Left kidney (tissue), 2 donors: ENCODE data around the gene WARS2. TPM values are rescaled to one million over a fixed set of nuclear protein-coding genes. Genes with fewer than 3 reads are reported as not detected.

Source experiments
- DNase-seq: peaks from one replicate; pipeline ENCODE4 v3.0.0-alpha.2; 2013
- polyA plus RNA-seq: library from polyadenylated mRNA; unstranded; fragments of 120-200 nt; gene quantifications from one replicate; pipeline ENCODE4 v1.2.1, GENCODE V29; 2013; ENCODE audit not compliant: insufficient read length

The WARS2 gene
- polyA plus RNA-seq, 1 donor: 27.7 TPM

- no peak for DNase-seq
Measured at GRCh38 chr1:119026956-119027355, 113.5 kb downstream of the WARS2 start.

DNA sequence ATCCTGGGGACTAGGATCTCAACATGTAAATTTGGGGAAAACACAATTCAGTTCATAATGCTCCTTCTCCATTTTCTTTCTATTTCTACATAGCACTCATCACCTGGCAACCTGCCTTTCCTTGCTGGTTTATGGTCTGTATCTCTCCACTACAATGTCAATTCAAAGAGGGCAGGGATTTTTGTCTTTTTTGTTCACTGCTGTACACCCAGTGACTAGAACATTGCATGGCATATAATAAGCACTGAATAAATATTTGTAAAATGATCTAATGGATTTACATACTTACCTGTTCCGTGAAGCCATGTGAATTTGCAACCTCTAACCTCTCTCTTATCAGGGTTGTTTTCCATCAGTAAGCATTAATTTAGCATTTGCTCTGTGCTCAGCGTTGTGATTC, 124.9 kb downstream of the WARS2 start:
- DNase-seq: no peak

DNA sequence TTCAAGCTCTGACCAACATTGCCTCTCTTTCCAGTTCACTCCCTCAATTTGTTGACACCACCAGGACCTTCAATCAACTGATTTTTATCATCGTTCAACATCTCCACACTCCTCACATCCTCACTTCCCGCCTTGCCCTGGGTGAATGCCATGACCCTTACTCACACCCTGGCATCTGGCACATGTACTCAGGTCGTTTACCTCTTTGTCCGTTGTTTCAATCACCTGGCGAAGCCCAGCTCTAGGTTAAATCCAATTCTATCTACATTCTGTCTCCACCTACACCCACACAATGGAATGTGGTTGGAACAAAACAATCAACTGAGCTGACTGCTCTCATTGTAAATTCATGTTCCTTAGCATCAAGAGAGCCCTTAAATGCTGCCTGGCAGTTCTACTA, 128.1 kb downstream of the WARS2 start:
- no peak for DNase-seq

- no peak for DNase-seq
Measured at GRCh38 chr1:119011706-119012105, 128.7 kb downstream of the WARS2 start.

GRCh38 chr1:119011116-119011515, 129.3 kb downstream of the WARS2 start:
- no peak for DNase-seq

GRCh38 chr1:119010201-119010600, 130.3 kb downstream of the WARS2 start:
- DNase-seq: no peak

DNA sequence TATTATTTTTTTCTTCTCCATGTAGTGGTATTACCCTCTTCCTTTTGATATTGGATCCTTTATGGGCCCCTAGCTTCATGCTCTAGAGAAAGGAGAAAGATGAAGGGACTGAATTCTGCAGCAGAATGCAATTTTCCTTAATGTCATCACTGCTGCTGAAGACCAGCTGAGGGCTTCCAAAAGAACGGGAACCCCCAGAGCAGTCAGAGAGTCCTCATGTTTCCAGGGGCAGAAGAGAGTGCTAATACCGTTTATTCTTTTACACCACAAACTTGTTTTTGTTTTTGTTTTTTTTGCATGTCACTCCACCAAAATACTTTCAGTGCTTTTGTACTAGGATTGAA, 131.2 kb downstream of the WARS2 start:
- no peak for DNase-seq

DNA sequence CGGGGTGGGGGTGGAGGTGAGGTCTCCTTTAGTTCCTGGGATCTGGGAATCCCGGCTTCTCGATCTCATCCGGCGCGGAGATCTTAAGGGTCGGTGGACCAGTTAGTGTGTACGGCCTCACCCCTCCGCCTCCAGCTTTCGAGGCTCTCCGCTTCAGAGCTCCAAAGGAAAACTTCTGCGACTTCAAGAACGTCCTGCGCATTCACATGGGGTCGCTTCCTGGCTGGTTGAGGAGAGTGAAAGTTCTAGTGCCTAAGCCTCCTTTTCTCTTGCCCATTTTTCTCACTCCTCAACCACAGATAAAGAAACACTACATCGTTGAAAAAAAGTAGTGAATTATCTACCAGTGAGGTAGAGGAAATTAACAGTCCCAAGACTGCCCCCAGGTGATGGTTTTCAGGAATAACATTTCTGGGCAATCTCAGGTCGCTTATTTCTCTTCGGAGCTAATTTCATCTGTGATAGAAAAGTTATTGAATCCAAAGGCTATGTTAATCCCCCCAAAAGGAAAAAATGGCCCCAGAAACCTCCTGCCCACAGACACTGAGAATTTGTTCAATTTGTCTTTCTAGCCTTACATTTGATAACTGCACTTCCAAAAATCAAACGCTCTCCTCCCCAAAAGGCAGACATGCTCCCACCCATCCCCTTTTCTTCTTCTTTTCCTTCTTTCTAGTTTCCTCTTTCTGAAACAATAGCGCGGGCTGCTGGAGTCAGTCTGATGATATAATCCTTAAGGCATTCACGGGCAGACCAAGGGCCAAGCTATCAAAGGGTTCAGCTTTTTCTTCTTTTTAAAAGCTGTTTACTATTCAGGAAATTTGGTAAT, 131.8 kb downstream of the WARS2 start:
- DNase-seq: no peak

DNA sequence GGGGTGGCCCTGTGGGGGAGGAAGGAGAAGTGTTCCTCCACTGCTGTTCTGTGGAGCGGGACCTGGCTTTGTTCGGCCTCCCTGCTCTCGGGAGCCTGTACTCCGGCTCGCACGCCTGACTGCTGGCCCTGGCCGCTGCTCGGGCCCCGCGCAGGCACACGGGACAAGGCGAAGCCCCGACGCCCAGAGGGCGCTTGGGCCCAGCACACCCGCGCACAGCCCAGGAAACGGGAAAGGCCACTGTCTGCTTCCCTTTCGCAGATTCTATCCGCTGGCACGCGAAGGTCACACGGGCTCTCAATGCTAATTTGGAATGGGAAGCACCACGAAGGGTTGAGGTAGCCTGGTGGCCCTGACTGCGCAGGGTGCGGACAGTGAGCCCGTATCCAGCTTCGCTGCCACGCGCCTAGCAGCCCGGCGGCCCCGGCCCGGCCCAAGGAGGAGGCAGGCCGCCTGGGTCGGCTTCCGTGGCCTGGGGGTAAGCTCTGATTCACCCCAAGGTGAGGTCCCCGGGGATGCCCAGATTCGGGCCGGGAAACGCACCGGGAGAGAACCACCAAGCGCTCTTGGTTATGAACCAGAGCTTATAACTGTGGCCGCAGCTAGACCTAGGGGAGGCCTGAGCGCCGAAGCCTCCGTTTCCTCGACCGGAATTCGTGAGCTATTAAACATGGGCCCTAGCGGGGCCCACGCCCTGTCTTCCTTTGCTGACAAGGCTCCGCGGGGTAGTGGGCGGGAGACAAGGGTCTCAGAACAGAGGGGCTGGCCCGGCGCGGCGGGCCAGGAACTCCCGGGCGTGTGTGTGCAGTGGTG, 132.6 kb downstream of the WARS2 start:
- no peak for DNase-seq

- no peak for DNase-seq
Measured at GRCh38 chr1:119007339-119007669, 133.1 kb downstream of the WARS2 start.

DNA sequence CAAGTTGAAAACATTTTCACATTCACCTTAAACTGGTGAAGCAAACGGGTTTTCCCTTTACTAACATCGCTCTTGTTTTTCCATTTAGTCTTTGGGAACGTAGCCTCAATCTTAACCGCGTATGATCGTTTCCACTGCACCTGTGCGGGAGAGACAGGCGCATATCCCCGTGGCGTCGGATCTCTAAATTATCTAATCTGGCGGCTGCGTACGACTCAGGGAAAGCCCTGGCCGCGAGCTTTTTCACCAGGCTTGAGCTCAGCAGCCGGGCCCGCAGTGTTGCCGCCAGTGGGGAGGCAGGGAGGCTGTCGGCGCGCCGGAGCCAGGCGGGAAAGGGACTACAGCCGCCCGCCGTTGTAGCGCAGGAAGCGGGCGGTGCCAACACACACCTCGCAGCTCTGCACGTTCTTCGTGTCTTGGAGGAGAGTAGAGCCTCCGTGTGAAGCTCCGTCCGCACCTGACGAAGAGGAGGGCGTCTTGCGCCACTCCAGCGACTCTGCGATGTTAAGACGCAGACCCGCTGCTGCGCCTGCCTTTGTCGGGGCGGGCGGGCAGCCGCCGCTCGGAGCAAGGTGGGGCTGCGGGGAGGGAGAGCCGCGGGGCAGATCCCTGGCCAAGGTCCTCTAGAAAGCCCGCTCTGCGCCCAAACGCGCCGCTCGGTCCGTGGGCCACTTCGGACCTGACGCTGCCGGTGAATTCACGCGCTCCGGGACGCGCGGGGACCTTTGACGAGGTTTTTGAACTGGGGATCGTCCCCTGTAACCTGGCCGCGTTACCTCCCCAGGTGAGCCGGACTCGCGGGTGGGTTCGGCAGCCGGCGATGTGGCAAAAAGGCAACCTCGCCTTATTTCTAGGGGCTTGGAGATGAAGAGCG, 133.8 kb downstream of the WARS2 start:
- DNase-seq: no peak

DNA sequence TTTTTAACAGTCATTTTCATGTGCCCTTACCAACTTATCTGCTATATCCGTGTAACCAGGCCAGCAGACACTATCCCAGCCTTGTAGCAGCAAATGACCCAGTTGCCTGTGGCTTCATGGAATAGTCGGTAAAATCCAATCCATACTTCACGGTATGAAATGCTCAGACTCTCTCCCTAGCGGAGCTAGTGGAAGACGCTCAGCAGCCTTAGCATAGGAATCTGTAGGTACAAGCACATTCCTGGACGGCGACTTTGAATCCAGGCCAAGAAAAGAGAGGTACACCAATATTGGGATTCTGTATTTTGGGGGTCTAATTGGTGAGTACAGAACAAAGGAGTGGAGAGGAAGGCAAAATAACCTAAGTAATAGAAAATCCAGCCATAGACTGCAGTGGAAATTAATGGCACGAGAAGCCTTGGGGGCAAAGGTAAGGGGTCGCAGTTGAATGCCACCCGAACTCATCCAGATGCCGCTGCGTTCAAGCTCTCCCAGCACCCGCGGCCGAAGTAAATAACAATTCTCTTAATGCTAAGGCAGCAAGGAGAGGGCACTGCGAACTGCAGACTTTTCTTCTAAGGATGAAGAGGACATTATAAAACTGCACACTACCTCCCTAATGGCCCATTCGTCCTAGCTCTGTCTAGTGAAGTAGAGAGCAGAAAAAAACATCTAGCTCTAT, 134.6 kb downstream of the WARS2 start:
- no peak for DNase-seq

GRCh38 chr1:119004781-119005180, 135.7 kb downstream of the WARS2 start:
- no peak for DNase-seq

DNA sequence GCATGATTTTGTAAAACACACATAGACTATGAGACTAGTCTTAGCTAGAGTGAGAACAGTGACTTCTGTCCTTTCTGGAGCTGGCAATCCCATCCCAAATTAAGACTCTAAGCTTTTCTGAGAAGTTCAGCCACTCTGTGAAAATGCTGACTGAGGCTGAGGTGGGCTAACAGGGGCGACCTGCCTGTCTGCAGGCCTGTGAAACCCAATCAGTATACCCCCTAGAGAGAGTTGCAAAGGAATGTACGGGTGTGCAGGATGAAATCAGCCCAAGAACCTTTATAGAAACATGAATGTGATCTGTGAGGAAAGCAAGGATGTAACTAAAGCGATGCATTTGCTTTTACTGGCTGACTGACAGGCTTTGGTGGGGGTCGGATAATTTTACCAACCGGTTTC, 136.3 kb downstream of the WARS2 start:
- no peak for DNase-seq

DNA sequence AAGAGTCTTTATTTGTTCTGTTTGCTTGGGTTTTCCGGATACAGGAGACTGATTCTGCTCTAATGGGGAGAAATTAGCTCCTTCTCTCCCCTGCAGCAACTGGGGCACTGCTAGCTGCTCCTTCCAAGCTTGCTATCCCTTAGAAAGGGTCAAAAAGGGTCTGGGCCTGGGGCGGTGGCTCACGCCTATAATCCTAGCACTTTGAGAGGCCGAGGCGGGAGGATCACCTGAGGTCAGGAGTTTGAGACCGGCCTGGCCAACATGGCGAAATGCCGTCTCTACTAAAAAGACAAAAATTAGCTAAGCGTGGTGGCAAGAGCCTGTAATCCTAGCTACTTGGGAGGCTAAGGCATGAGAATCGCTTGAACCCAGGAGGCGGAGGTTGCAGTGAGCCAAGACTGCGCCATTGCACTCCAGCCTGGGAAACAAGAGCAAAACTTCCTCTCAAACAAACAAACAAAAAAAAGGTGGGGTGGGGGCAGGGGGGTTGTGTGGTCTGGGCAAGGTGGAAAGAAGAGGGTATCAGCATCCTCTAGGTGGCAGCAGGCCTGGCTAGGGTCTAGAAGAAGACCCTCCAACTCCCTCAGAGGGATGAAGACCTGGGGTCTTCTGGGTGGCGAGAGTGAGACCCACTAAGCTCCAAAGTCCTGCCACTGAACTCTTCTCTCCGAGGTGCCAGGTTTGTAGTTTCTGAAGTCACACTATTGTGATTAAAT, 136.9 kb downstream of the WARS2 start:
- no peak for DNase-seq

DNA sequence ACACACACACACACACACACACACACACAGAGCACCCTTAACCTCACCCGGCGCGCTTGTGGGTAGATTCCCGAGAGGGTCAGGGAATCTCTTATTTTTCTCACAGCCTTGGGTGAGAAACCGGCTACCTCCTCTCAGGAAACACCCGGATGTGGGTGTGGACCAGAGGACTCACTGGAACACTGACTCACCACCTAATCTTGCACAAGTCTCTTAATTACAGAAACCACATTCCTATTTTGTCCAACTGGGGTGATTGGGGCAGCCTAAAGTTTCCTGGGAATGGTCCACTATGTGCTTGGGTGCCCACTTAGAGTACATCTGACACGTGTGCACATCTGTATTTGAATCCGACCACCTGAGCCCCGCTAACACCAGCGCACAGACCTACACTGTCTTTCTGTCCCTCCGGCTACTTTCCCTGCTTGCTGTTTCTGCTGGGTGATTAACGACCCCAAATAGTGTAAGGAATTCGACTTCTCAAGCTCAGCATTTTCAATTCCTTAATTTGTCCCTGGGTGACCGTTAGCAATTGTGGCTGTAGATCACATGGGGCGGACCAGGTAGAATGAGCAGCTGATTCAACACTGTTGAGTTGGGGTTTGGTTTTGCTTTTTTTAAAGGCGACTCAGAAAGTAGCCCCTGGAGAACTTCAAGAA, 138.3 kb downstream of the WARS2 start:
- DNase-seq: no peak

DNA sequence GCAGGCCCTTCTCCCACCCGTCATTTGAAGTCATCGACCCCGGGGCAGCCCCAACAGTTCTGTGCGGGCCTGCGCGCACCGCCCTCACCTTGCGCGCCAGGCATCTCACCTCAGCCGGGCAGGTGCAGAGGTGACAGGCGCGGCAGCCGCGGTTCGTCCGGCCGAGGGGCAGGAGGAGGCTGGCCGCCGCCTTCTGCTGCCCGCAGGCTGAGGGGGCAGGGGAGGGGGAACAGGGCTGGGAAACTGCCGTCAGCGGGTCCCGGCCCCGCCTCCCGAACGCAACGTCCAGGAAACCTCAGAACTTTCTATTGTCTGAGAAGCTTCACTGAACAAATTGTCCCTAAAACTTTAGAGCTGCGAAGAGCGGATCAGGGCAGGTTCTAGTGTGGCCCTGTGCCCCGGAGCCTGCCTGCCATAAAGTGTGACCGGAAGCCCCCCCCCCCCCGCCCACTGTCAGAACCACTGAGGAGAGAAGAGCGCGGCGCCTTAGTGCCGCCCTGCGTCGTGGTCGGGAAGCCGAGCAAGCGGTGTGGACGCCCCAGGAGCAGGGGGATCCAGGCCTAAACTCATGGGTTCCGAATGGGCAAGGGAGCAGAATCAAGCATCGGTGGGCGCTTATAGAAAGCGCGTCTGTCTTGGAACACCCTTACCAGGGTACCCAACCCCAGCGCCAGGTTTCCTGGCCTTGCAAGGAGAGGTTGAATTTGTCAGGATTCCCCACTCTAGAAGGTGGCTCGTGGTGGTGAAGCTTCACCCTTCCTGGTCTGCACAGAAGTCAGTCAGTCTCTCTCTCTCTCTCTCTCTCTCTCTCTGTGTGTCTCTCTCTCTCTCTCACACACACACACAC, 139.0 kb downstream of the WARS2 start:
- DNase-seq: no peak

- no peak for DNase-seq
Measured at GRCh38 chr1:119000371-119001180, 139.9 kb downstream of the WARS2 start.
